GM12878 (cell line): ENCODE data around the gene ATP13A2. TPM values are rescaled to one million over a fixed set of nuclear protein-coding genes. Genes with fewer than 3 reads are reported as not detected.

Experiments
- ATAC-seq: fragments of 200-7000 bp; cut with Tn5 transposase; 3 replicates; pipeline ENCODE4 v1.9.1; 2020; ENCODE audit warnings: mild to moderate bottlenecking, moderate library complexity
- BruUV-seq: library from RNA; stranded (reverse); fragments of 400-500 nt; replicated peaks from 2 replicates; lab custom pipeline; 2021; lab: Mats Ljungman, UMichigan
- CTCF ChIA-PET: fragments of 300-600 bp; sonication (Branson Sonifier 250); formaldehyde crosslinking; extraction: SDS; loops from one replicate; lab custom pipeline; 2021; ENCODE audit warnings: inconsistent platforms; lab: Yijun Ruan, JAX
- POLR2A ChIA-PET: fragments of 350-600 bp; formaldehyde crosslinking; extraction: SDS; loops from one replicate; lab custom pipeline; 2021; ENCODE audit warnings: inconsistent platforms; lab: Charles Lee
- RAD21 ChIA-PET: fragments of 300-600 bp; sonication (Branson Sonifier 250); formaldehyde crosslinking; loops from one replicate; lab custom pipeline; 2023; ENCODE audit warnings: antibody characterized with exemption; ENCODE audit not compliant: unreplicated experiment; lab: Charles Lee
- SMC1A ChIA-PET: fragments of 300-600 bp; sonication (Branson Sonifier 250); formaldehyde crosslinking; loops from one replicate; lab custom pipeline; 2023; ENCODE audit not compliant: unreplicated experiment, uncharacterized antibody; lab: Charles Lee
- DNase-seq: peaks from one replicate; pipeline ENCODE4 v3.0.0-alpha.2; 2011; ENCODE audit warnings: low read depth, low spot score
- FAIRE-seq: peaks from 3 replicates; lab custom pipeline; 2011; peaks lifted over from hg19 to GRCh38; lab: Jason Lieb, UNC
- H2AFZ ChIP-seq: 2 replicates; pipeline ENCODE4 v1.6.0; 2011; ENCODE audit warnings: low read depth, low read length, control low read depth; ENCODE audit not compliant: control insufficient read depth
- H3K27ac ChIP-seq: 2 replicates; pipeline ENCODE4 v1.5.1; 2011; ENCODE audit warnings: control low read depth; ENCODE audit not compliant: control insufficient read depth, insufficient read depth
- H3K27me3 ChIP-seq, 2 experiments: replicated peaks in 1 of 2; 2 replicates each; pipeline versions ENCODE4 v1.6.0 to v1.6.1; 2011; ENCODE audit warnings: low read length in 1 of 2; ENCODE audit not compliant: control insufficient read depth in 2 of 2, insufficient read depth in 2 of 2
- H3K36me3 ChIP-seq, 2 experiments: 2 replicates each; pipeline ENCODE4 v1.5.1; 2011; ENCODE audit warnings: low read length in 1 of 2; ENCODE audit not compliant: control insufficient read depth in 2 of 2, insufficient read depth in 2 of 2
- H3K4me1 ChIP-seq: 2 replicates; pipeline ENCODE4 v1.6.1; 2011; ENCODE audit warnings: mild to moderate bottlenecking, low read length, moderate library complexity, mixed read lengths; ENCODE audit not compliant: control insufficient read depth, insufficient read depth
- H3K4me2 ChIP-seq: 2 replicates; pipeline ENCODE4 v1.6.0; 2011; ENCODE audit warnings: control low read depth; ENCODE audit not compliant: control insufficient read depth, insufficient read depth
- H3K4me3 ChIP-seq: fragments of 200-600 bp; sonication (generic); 2 replicates; pipeline ENCODE4 v1.5.1; 2016
- H3K79me2 ChIP-seq: 2 replicates; pipeline ENCODE4 v1.6.0; 2011; ENCODE audit warnings: low read length; ENCODE audit not compliant: control insufficient read depth, insufficient read depth
- H3K9ac ChIP-seq: 2 replicates; pipeline ENCODE4 v1.8.0; 2011; ENCODE audit warnings: low read length, control low read depth, mixed read lengths; ENCODE audit not compliant: control insufficient read depth, insufficient read depth
- H3K9me3 ChIP-seq: replicated peaks from 3 replicates; pipeline ENCODE4 v1.5.1; 2011; ENCODE audit warnings: mild to moderate bottlenecking, low read length; ENCODE audit not compliant: control insufficient read depth, insufficient read depth
- H4K20me1 ChIP-seq: 2 replicates; pipeline ENCODE4 v1.6.0; 2011; ENCODE audit not compliant: control insufficient read depth, insufficient read depth
- CBX5 ChIP-seq: sonication (generic); IDR thresholded peaks from 2 replicates; pipeline ENCODE4 v1.6.1; 2016; ENCODE audit warnings: low read depth, moderate library complexity, mild to moderate bottlenecking, inconsistent platforms
- SP1 ChIP-seq: IDR thresholded peaks from one replicate; pipeline ENCODE4 v1.6.1; 2011; ENCODE audit warnings: low read depth, low read length
- SPI1 ChIP-seq: IDR thresholded peaks from 2 replicates; pipeline ENCODE4 v1.6.1; 2011; ENCODE audit warnings: low read depth, mild to moderate bottlenecking, low read length, moderate library complexity, borderline replicate concordance; ENCODE audit not compliant: insufficient read depth
- ZNF24 ChIP-seq: fragments of 450-650 bp; IDR thresholded peaks from 2 replicates; pipeline ENCODE4 v1.6.1; 2017; ENCODE audit warnings: antibody characterized with exemption, mild to moderate bottlenecking
- WGBS: methylation state at CpG from one replicate; pipeline ENCODE4 v1.1.6; 2016; ENCODE audit warnings: low lambda C conversion rate; ENCODE audit not compliant: insufficient replicate concordance, insufficient coverage; ENCODE audit errors: missing lambda C conversion rate; 5-methylcytosine and 5-hydroxymethylcytosine counted together
- in situ Hi-C: fragments of 300-500 bp; cut with MboI; formaldehyde crosslinking; loops from 9 replicates; pipeline ENCODE4 v1.14.3; 2018; ENCODE audit warnings: mixed read lengths
- intact Hi-C: fragments of 100-400 bp; cut with micrococcal nuclease; formaldehyde crosslinking; loops from one replicate; pipeline ENCODE4 v1.14.2; 2022; ENCODE audit not compliant: unreplicated experiment
- polyA plus RNA-seq, 11 experiments: library from polyadenylated mRNA; depleted of rRNA in 4 of 11; unstranded in 6 of 11; stranded (reverse) in 5 of 11; fragments of >200 nt; fragmentation: Nextera tagmentation in 4 of 11; fragmentation: Illumina TruSeq in 1 of 11; extraction: Ambion mirVana in 4 of 11; extraction: Trizol in 1 of 11; gene quantifications; 1 replicate in 1 of 11; 2 replicates in 10 of 11; pipeline versions ENCODE4 v1.2.1 to v1.2.3, GENCODE V29; 2011 to 2016; ENCODE audit warnings: inconsistent platforms in 2 of 11, missing spikeins in 2 of 11, low read depth in 1 of 11
- total RNA-seq, 4 experiments: library from RNA; depleted of rRNA in 3 of 4; stranded (reverse); fragments of >200 nt in 3 of 4; fragmentation: Illumina TruSeq in 1 of 4; extraction: Trizol in 1 of 4; gene quantifications; 2 replicates each; pipeline versions ENCODE4 v1.2.1 to v1.2.3, GENCODE V29; 2013 to 2021

The ATP13A2 gene
- total and polyA plus RNA-seq, 10 of the 15 experiments (the other 5 are each of a cell fraction or from before 2014, with no cell fraction given): 0.24 to 30.5 (median 8.0) TPM

- intact Hi-C loops (no loop called here), in situ Hi-C loops (no loop called here)
- Histone ChIP-seq H3K4me2 (peak overlapping the region; percentile 92), H3K36me3 (no peaks in the 10 kb centered on the region), H2AFZ (peak overlapping the region; percentile 78), H3K4me1 (peaks cover 22% of the 10 kb centered on the region), H3K9ac (peak overlapping the region; percentile 40), H3K79me2 (peaks cover 2% of the 10 kb centered on the region), H4K20me1 (no peaks in the 10 kb centered on the region), H3K27me3 (no peaks in the 10 kb centered on the region), H3K4me3 (peak overlapping the region; percentile 87), H3K27ac (no peak overlapping the region), H3K9me3 (no peaks in the 10 kb centered on the region)
- ChIA-PET POLR2A (interaction anchor here (0.6 kb wide), 1 partner anchor 18 kb away, joined by 8 read pairs; no protein-coding TSS in a partner anchor), CTCF (interaction anchor here (0.9 to 1.0 kb wide), 2 partner anchors 37 to 390 kb away, joined by 3 read pairs; no protein-coding TSS in a partner anchor), RAD21 (interaction anchor here (1.3 kb wide), 1 partner anchor 35 kb away, joined by 3 read pairs; no protein-coding TSS in a partner anchor), SMC1A (interaction anchor here (2.4 kb wide), 1 partner anchor 8 kb away, joined by 7 read pairs; no protein-coding TSS in a partner anchor)
- no peak for FAIRE-seq
- BruUV-seq: no TSS peak
- ATAC-seq: peak; percentile 10
- TF ChIP-seq ZNF24: peak; percentile 79
- TF ChIP-seq CBX5: no peak
- no peak for DNase-seq
- WGBS: 6% methylated on average over 11 of the region's 15 CpGs
Measured at GRCh38 chr1:17011092-17011438, 663 bp downstream of the ATP13A2 start.

- no peak overlapping the region for H2AFZ ChIP-seq
- WGBS: 52% methylated on average over 3 of the region's 4 CpGs
- ChIA-PET RAD21 (interaction anchor here (1.2 to 1.4 kb wide), 3 partner anchors 36 to 53 kb away, joined by 3 read pairs; no protein-coding TSS in a partner anchor), SMC1A (interaction anchor here (1.0 to 2.4 kb wide), 3 partner anchors 9 to 58 kb away, joined by 4 to 7 read pairs (median 5); no protein-coding TSS in a partner anchor), POLR2A (interaction anchor here (0.5 to 1.0 kb wide), 5 partner anchors 9 to 662 kb away, joined by 3 to 4 read pairs (median 3); no protein-coding TSS in a partner anchor), CTCF (interaction anchor here (0.8 to 1.1 kb wide), 3 partner anchors 36 to 111 kb away, joined by 3 to 4 read pairs (median 3); no protein-coding TSS in a partner anchor)
- no peak overlapping the region for H3K9ac ChIP-seq
- intact Hi-C loops: no loop called here
- TF ChIP-seq SP1: no peak
- peak; percentile 31; the same call in 1 of the 2 replicates for TF ChIP-seq SPI1
- no peaks in the 10 kb centered on the region for H3K9me3 ChIP-seq
- H4K20me1 ChIP-seq: no peaks in the 10 kb centered on the region
- H3K36me3 ChIP-seq: no peaks in the 10 kb centered on the region
- FAIRE-seq (no peak), ATAC-seq (peak; percentile 11; the same call in 2 of the 3 replicates), DNase-seq (no peak)
- no peaks in the 10 kb centered on the region for H3K27me3 ChIP-seq
- H3K4me1 ChIP-seq: peaks cover 22% of the 10 kb centered on the region
- peak overlapping the region; percentile 82 for H3K4me2 ChIP-seq
- peaks cover 2% of the 10 kb centered on the region for H3K79me2 ChIP-seq
- H3K4me3 ChIP-seq: peak overlapping the region; percentile 30; the same call in 1 of the 2 replicates
- H3K27ac ChIP-seq: no peak overlapping the region
- BruUV-seq: no TSS peak
- in situ Hi-C loops: no loop called here
Measured at GRCh38 chr1:17009706-17010105, 2.0 kb downstream of the ATP13A2 start.
